H9 (cell line): ENCODE measurements around the gene ANKZF1. TPM values are rescaled to one million over a fixed set of nuclear protein-coding genes. Genes with fewer than 3 reads are reported as not detected.

Source experiments
- DNase-seq: peaks from one replicate; pipeline ENCODE4 v3.0.0-alpha.2; 2017
- H2AFZ ChIP-seq: one replicate; pipeline ENCODE4 v1.6.1; 2013; ENCODE audit warnings: mild to moderate bottlenecking, low read length, control low read depth, moderate library complexity
- H2AK5ac ChIP-seq: 2 replicates; pipeline ENCODE4 v1.6.1; 2013; ENCODE audit warnings: low read length, control low read depth, mixed read lengths; ENCODE audit not compliant: insufficient read length
- H2BK120ac ChIP-seq: one replicate; pipeline ENCODE4 v1.6.1; 2013; ENCODE audit warnings: low read depth, mild to moderate bottlenecking, low read length, control low read depth, inconsistent platforms; ENCODE audit not compliant: poor library complexity, severe bottlenecking
- H2BK12ac ChIP-seq: 2 replicates; pipeline ENCODE4 v1.6.1; 2013; ENCODE audit warnings: low read length, control low read depth, mixed read lengths, low read depth; ENCODE audit not compliant: insufficient read length
- H2BK15ac ChIP-seq: 2 replicates; pipeline ENCODE4 v1.6.1; 2013; ENCODE audit warnings: low read depth, low read length, control low read depth
- H2BK20ac ChIP-seq: one replicate; pipeline ENCODE4 v1.6.1; 2013; ENCODE audit warnings: low read depth, mild to moderate bottlenecking, low read length, control low read depth, inconsistent platforms; ENCODE audit not compliant: poor library complexity, severe bottlenecking
- H2BK5ac ChIP-seq: 2 replicates; pipeline ENCODE4 v1.6.1; 2013; ENCODE audit warnings: low read length, control low read depth, mixed read lengths; ENCODE audit not compliant: insufficient read length
- H3K14ac ChIP-seq: 2 replicates; pipeline ENCODE4 v1.6.1; 2013; ENCODE audit warnings: low read length, control low read depth; ENCODE audit not compliant: insufficient read depth
- H3K18ac ChIP-seq: 2 replicates; pipeline ENCODE4 v1.6.1; 2013; ENCODE audit warnings: low read depth, mild to moderate bottlenecking, mixed read lengths, low read length, control low read depth; ENCODE audit not compliant: insufficient read length
- H3K23ac ChIP-seq: 2 replicates; pipeline ENCODE4 v1.6.1; 2013; ENCODE audit warnings: low read length, control low read depth, mixed read lengths, low read depth; ENCODE audit not compliant: insufficient read length
- H3K23me2 ChIP-seq: 2 replicates; pipeline ENCODE4 v1.6.1; 2013; ENCODE audit warnings: low read depth, mild to moderate bottlenecking, mixed read lengths, low read length, control low read depth; ENCODE audit not compliant: insufficient read length, poor library complexity, severe bottlenecking
- H3K27ac ChIP-seq: 2 replicates; pipeline ENCODE4 v1.5.1; 2013; ENCODE audit warnings: low read length, control low read depth, mixed read lengths, low read depth; ENCODE audit not compliant: insufficient read length
- H3K27me3 ChIP-seq: 2 replicates; pipeline ENCODE4 v1.6.1; 2013; ENCODE audit warnings: low read length, control low read depth, inconsistent platforms; ENCODE audit not compliant: insufficient read depth
- H3K4ac ChIP-seq: 2 replicates; pipeline ENCODE4 v1.6.1; 2013; ENCODE audit warnings: low read depth, mild to moderate bottlenecking, control low read depth, inconsistent platforms, low read length, moderate library complexity
- H3K4me1 ChIP-seq: 2 replicates; pipeline ENCODE4 v1.6.1; 2013; ENCODE audit warnings: low read length, control low read depth, inconsistent platforms; ENCODE audit not compliant: insufficient read depth
- H3K4me2 ChIP-seq: 2 replicates; pipeline ENCODE4 v1.6.1; 2013; ENCODE audit warnings: low read length, control low read depth, mixed read lengths; ENCODE audit not compliant: insufficient read length, insufficient read depth
- H3K56ac ChIP-seq: 2 replicates; pipeline ENCODE4 v1.6.1; 2013; ENCODE audit warnings: low read depth, mild to moderate bottlenecking, mixed read lengths, low read length, control low read depth; ENCODE audit not compliant: insufficient read length
- H3K79me1 ChIP-seq: 2 replicates; pipeline ENCODE4 v1.6.1; 2013; ENCODE audit warnings: low read depth, mild to moderate bottlenecking, moderate library complexity, low read length, control low read depth, inconsistent platforms; ENCODE audit not compliant: insufficient read depth, poor library complexity, severe bottlenecking
- H3K79me2 ChIP-seq: 2 replicates; pipeline ENCODE4 v1.6.1; 2013; ENCODE audit warnings: low read length, control low read depth, inconsistent platforms; ENCODE audit not compliant: insufficient read depth
- H3K9ac ChIP-seq: 2 replicates; pipeline ENCODE4 v1.6.1; 2013; ENCODE audit warnings: low read length, control low read depth, mixed read lengths; ENCODE audit not compliant: insufficient read length; ENCODE audit errors: extremely low read depth
- H3K9me3 ChIP-seq: one replicate; pipeline ENCODE4 v1.6.1; 2013; ENCODE audit warnings: low read depth, low read length, inconsistent platforms; ENCODE audit not compliant: control insufficient read depth
- H3T11ph ChIP-seq: one replicate; pipeline ENCODE4 v1.6.1; 2013; ENCODE audit warnings: mild to moderate bottlenecking, low read length, control low read depth, inconsistent platforms
- H4K20me1 ChIP-seq: one replicate; pipeline ENCODE4 v1.6.1; 2013; ENCODE audit not compliant: control insufficient read depth, insufficient read length, insufficient read depth
- H4K5ac ChIP-seq: 2 replicates; pipeline ENCODE4 v1.6.1; 2013; ENCODE audit warnings: low read depth, mild to moderate bottlenecking, mixed read lengths, low read length, control low read depth; ENCODE audit not compliant: insufficient read length
- H4K8ac ChIP-seq: replicated peaks from 2 replicates; pipeline ENCODE4 v1.6.1; 2013; ENCODE audit warnings: low read length, control low read depth, mixed read lengths, low read depth; ENCODE audit not compliant: insufficient read length
- H4K91ac ChIP-seq: 2 replicates; pipeline ENCODE4 v1.6.1; 2013; ENCODE audit warnings: low read depth, mild to moderate bottlenecking, moderate library complexity, mixed read lengths, low read length, control low read depth; ENCODE audit not compliant: insufficient read length
- H3K27ac Mint-ChIP-seq, 3 experiments: 2 replicates in 2 of 3; 3 replicates in 1 of 3; pipeline ENCODE4 v1.8.0; 2020 to 2021; ENCODE audit warnings: mixed read lengths in 3 of 3, mild to moderate bottlenecking in 1 of 3, moderate library complexity in 1 of 3
- H3K27me3 Mint-ChIP-seq: 2 replicates; pipeline ENCODE4 v1.8.0; 2021; ENCODE audit warnings: low read depth, mild to moderate bottlenecking, moderate library complexity, mixed read lengths
- H3K36me3 Mint-ChIP-seq, 3 experiments: 2 replicates in 2 of 3; 3 replicates in 1 of 3; pipeline ENCODE4 v1.8.0; 2020 to 2021; ENCODE audit warnings: low read depth in 3 of 3, mixed read lengths in 3 of 3; ENCODE audit not compliant: insufficient read depth in 1 of 3
- H3K4me1 Mint-ChIP-seq, 2 experiments: 2 replicates each; pipeline ENCODE4 v1.8.0; 2020; ENCODE audit warnings: mixed read lengths in 2 of 2
- H3K4me3 Mint-ChIP-seq, 2 experiments: 2 replicates in 1 of 2; 3 replicates in 1 of 2; pipeline ENCODE4 v1.8.0; 2020 to 2021; ENCODE audit warnings: mild to moderate bottlenecking in 2 of 2, mixed read lengths in 2 of 2, moderate library complexity in 1 of 2
- H3K9me3 Mint-ChIP-seq, 2 experiments: 2 replicates in 1 of 2; 3 replicates in 1 of 2; pipeline ENCODE4 v1.8.0; 2020; ENCODE audit warnings: mild to moderate bottlenecking in 2 of 2, mixed read lengths in 2 of 2, moderate library complexity in 1 of 2
- WGBS: extraction: QIAGEN DNeasy Blood & Tissue Kit; methylation state at CpG from one replicate; pipeline ENCODE4 v1.1.7; 2013; ENCODE audit warnings: missing lambda C conversion rate, low lambda C conversion rate, mixed read lengths; ENCODE audit not compliant: insufficient read length; ENCODE audit errors: extremely low coverage; 5-methylcytosine and 5-hydroxymethylcytosine counted together
- total RNA-seq: library from RNA; stranded (reverse); gene quantifications from 2 replicates; pipeline ENCODE4 v1.2.1, GENCODE V29; 2021
- TF ChIP-seq, protein P1 (sequence below): fragments of 200-600 bp; sonication (generic); conservative IDR thresholded peaks from 3 replicates; pipeline ENCODE4 v1.8.0; 2021; ENCODE audit warnings: antibody characterized with exemption, mild to moderate bottlenecking

ANKZF1 gene
- total RNA-seq, 1 experiment from 2014 or later, result 55.4 TPM

DNA sequence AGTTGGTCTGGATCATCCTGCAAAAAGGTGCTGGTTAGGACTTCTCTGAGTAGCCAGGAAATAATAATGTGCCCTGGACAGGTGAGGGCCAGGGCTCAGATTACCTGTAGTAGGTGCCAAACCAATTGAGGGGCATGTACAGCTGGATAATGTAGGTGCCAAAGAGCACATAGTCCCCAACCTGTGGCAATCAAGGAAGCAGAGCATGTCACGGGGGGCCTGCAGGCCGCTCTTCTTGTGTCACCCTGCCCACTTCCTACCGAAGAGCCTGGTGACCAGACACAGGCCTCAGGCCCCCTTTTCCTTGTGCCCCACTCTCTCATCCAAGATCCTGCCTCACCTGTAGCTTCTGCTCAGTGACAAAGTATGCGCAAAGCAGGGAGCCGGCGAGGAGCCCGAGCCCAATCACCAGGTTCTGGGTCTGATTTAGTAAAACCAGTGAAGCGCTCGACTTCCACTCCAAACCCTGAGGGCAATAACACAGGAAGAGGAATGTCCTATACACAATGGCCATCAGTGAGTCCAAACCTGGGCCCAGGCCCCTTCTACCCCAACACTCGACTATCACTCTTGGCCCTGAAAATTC lies 16.0 kb upstream of the ANKZF1 start:
- H3K14ac ChIP-seq, result no peak overlapping the region
- H4K8ac ChIP-seq, result no peak overlapping the region
- H3K4me1 ChIP-seq, result no peaks in the 10 kb centered on the region
- TF ChIP-seq, protein P1, sequence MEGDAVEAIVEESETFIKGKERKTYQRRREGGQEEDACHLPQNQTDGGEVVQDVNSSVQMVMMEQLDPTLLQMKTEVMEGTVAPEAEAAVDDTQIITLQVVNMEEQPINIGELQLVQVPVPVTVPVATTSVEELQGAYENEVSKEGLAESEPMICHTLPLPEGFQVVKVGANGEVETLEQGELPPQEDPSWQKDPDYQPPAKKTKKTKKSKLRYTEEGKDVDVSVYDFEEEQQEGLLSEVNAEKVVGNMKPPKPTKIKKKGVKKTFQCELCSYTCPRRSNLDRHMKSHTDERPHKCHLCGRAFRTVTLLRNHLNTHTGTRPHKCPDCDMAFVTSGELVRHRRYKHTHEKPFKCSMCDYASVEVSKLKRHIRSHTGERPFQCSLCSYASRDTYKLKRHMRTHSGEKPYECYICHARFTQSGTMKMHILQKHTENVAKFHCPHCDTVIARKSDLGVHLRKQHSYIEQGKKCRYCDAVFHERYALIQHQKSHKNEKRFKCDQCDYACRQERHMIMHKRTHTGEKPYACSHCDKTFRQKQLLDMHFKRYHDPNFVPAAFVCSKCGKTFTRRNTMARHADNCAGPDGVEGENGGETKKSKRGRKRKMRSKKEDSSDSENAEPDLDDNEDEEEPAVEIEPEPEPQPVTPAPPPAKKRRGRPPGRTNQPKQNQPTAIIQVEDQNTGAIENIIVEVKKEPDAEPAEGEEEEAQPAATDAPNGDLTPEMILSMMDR, result no peak
- H4K20me1 ChIP-seq, result no peaks in the 10 kb centered on the region
- H3K4me2 ChIP-seq, result no peak overlapping the region
- H2AFZ ChIP-seq, result no peak overlapping the region
- no peak overlapping the region for H3K4me3 Mint-ChIP-seq
- H3K27me3 ChIP-seq, result no peaks in the 10 kb centered on the region
- H3K36me3 Mint-ChIP-seq, result peaks cover 15 to 67% (median 60%) of the 10 kb centered on the region in 3 experiments
- no peak overlapping the region for H4K91ac ChIP-seq
- no CpG with 5 or more reads among the region's 10 CpGs for WGBS
- no peak overlapping the region for H3K56ac ChIP-seq
- no peaks in the 10 kb centered on the region for H3K9me3 Mint-ChIP-seq
- H3K4me1 Mint-ChIP-seq, result peaks cover 11 to 17% of the 10 kb centered on the region in 2 experiments
- no peak overlapping the region for H3K27ac ChIP-seq
- no peak overlapping the region for H2BK15ac ChIP-seq
- H2AK5ac ChIP-seq, result no peak overlapping the region
- no peak overlapping the region for H2BK5ac ChIP-seq
- DNase-seq, result no peak
- H3K27ac Mint-ChIP-seq, result peak overlapping the region in 1 of 3 experiments; percentile 25; a peak in 1 of 7 replicates
- no peaks in the 10 kb centered on the region for H3K9me3 ChIP-seq
- no peak overlapping the region for H3K23ac ChIP-seq
- no peak overlapping the region for H2BK20ac ChIP-seq
- H3K23me2 ChIP-seq, result peaks cover 7% of the 10 kb centered on the region
- no peaks in the 10 kb centered on the region for H3K79me1 ChIP-seq
- no peaks in the 10 kb centered on the region for H3K79me2 ChIP-seq
- no peak overlapping the region for H3T11ph ChIP-seq
- H3K4ac ChIP-seq, result no peak overlapping the region
- no peak overlapping the region for H3K9ac ChIP-seq
- H2BK120ac ChIP-seq, result no peak overlapping the region
- no peak overlapping the region for H4K5ac ChIP-seq
- H2BK12ac ChIP-seq, result no peak overlapping the region
- H3K27me3 Mint-ChIP-seq, result no peaks in the 10 kb centered on the region; the same call in 1 of the 2 replicates
- no peak overlapping the region for H3K18ac ChIP-seq
